Measurements from ENCODE around the gene PDK2.

PDK2 gene

GRCh38 chr17:50152736-50153135 lies 57.6 kb downstream of the PDK2 start:
- DNase-seq, result no peak

- DNase-seq, result no peak
Observed at GRCh38 chr17:50153650-50154575, 58.8 kb downstream of the PDK2 start.

- no peak for DNase-seq
Observed at GRCh38 chr17:50154604-50155003, 59.5 kb downstream of the PDK2 start.

- DNase-seq, result no peak
Observed at GRCh38 chr17:50155115-50155819, 60.1 kb downstream of the PDK2 start.

GRCh38 chr17:50157891-50158290 lies 62.7 kb downstream of the PDK2 start:
- no peak for DNase-seq

- peak; percentile 95 for DNase-seq
Observed at GRCh38 chr17:50161023-50161910, 66.1 kb downstream of the PDK2 start.
